ENCODE measurements around the gene MSRB3.
"Not testable (repeated sequence)": the region's sequence is repeated elsewhere in the genome, so short reads cannot be mapped to it uniquely, and the experiment has no call there.

The MSRB3 gene

DNA sequence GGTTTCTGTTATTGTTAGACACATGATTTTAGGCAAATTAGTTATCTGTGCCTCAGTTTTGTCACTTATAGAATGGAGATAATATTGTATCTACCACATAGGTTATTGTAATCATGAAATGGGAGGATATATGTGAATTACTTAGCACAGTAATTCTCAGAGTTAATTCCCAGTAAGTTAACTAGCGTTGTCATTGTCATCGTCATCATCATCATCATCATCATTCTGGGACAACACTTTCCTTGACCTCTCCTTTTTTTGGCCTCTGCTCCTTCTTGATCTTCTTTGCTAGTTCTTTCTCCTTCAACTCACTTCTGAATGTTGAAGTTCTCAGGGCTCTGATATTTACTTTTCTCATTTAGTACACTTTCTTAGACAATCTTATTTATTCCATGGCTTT, 13.8 kb downstream of the MSRB3 start:
- no peak for DNase-seq

DNA sequence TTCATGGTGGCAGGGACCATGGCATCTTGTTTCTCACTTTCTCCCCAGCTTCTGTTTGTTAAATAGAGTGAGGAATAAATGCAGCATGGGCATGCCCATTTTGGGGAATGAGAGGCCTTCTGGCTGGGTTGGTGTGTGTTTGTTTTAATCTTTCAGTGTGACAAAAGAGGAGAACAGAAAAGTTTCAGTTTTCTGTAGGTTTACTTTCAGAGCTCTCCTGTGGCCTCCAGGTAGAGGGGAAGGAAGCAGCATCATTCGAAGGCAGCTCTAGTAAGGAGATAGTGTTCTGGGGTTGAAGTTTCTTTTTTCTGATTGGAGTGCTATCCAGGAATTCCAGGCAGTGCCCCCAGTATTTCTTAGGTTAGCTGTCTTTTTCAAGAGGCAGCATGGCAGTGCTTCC, 15.3 kb downstream of the MSRB3 start:
- no peak for DNase-seq

GRCh38 chr12:65294641-65295262, 16.3 kb downstream of the MSRB3 start:
- DNase-seq, result no peak

DNA sequence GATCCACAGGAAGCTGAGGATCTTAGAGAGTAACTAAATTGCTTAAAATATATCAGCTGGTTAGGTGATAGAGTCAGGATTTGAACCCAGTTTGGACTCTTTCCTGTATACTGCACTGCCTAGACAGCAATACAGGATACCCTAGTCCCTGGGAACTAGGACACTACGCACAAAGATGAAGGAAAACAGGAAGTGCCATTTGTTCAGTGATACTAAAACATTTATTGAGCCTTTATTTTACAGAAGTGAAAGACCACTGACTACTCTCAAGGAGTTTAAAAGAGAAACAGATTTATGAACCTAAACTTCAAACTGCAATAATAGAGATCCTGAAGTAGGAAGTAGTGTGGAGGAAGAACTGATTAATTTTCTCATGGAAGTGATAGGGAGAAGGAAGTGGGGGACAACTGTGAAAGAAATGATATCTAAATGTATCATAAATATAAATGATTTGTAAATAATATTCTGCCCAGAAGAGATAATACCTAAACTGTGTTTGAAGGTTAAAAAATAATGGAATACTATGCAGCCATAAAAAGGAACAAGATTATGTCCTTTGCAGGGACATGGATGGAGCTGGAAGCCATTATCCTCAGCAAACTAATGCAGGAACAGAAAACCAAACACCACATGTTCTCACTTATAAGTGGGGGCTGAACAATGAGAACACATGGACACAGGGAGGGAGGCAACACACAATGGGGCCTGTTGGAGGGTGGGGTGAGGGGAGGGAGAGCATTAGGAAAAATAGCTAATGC, 18.2 kb downstream of the MSRB3 start:
- DNase-seq, result no peak

DNA sequence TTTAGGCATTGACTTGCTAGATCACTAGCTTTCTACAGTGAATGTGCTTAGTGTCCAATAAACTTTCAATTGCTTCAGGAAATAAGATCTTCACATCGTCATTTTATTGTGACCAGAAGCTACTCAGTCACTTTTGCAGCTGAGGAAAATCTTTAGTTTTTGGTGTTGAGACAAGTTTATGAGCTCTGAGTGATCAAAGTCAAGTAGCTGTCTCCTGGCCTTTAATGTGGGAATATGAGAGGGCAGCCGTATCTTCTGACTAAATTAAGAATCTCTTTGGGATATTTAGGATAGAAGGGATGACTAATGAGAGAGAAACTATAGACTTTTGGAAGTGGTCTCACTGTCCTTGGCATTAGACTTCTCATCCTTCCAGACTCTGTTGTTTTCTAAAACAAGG, 21.6 kb downstream of the MSRB3 start:
- no peak for DNase-seq

GRCh38 chr12:65300679-65301349, 22.3 kb downstream of the MSRB3 start:
- DNase-seq, result no peak

DNA sequence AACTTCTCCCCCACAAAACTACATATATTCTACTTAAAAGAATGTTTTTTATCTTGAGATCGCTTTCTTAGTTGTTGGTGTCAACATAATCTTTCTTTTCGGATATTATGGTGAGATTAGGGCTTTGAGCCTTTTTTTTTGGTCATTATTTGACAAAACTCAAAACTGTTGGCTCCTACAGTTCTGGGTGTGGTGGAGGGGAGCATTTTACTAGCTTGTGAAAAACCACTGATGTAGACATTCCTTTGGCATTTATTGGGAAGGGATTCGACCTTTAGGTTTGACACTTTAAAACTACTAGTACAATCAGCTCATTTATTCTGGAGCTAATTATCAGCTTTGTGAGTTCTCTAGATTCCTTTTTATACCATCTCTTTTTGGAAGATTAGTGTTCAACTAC, 24.4 kb downstream of the MSRB3 start:
- DNase-seq, result no peak

DNA sequence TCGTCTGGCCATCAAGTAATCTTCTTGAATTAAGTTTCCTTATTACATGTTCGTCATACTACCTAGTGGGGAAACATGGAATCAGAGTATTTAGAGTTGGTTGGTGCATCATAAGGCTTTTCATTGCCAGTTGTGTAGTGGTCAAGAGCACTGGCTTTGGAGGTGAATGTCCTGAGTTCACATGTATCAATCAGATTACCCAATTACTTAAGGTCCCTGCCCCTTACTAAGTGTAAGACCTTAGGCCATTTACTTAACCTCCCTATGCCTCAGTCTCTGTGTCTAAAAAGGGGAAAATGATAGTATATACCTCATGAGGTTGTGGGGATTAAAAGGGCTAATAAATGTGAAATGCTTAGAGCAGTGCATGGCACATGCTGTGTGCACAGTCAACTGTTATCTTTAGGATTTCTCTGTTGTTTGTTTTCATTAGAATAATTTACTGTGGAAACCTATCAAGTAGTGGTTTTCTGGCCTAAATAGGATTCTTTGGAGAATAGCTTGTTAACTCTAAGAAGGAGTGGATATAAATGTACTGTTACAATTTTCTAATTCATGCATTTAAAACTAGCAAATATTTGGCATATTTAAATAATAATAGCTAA, 27.0 kb downstream of the MSRB3 start:
- DNase-seq, result no peak

GRCh38 chr12:65306366-65307168, 28.1 kb downstream of the MSRB3 start:
- DNase-seq, result no peak

GRCh38 chr12:65307169-65307501, 28.7 kb downstream of the MSRB3 start:
- DNase-seq, result no peak

GRCh38 chr12:65308006-65308405, 29.5 kb downstream of the MSRB3 start:
- DNase-seq, result no peak

DNA sequence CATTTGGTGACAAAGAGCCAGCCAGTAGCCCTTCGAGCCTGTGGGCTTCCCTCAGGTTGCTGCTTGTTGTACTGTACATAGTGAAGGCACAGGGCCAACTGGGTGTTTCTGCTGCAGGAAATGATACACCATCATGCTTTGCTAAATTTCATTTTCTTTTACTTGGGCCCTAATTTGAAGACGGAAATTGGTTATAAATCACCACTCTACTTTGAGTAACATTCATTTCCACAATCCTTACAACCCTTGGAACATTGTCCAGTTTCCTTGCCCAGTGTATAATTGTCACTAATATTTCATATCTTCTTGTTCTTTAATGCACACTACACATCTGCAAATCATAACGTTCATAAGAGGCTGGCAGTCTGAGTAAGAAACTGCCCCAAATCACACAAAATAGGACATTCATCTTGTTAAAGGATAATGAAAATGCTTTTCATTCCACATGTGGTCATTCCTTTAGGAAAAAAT, 30.2 kb downstream of the MSRB3 start:
- no peak for DNase-seq

GRCh38 chr12:65311260-65311659, 32.8 kb downstream of the MSRB3 start:
- no peak for DNase-seq

DNA sequence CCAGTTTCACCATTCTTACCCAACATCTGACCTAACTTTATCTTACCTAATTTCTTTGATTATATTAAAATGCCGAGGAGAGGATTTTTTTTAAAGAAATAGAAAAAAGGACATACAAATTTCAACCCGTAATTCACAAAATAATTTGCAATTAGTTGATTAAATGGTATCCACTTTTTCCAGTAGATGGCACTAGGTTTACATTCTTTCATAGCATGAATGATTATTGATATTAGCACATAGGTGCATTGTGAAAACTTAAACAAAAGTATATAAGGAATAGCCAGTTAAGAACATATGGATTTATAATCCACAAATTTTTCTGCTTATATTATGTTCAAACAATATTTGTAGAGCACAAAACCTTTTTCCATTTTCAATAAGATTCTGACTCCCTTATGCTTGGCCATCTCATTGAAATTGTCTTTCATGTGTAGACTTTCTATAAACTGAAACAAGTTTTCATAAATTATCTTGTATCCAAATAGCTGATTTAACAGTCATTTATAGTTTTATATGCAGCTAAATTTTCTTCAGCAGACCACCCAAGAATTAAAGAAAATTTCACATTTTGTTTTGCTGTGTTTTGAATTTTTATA, 35.3 kb downstream of the MSRB3 start:
- DNase-seq, result no peak

- not testable (repeated sequence) for DNase-seq
These were observed 36.8 kb downstream of the MSRB3 start for GRCh38 chr12:65315238-65315637.

DNA sequence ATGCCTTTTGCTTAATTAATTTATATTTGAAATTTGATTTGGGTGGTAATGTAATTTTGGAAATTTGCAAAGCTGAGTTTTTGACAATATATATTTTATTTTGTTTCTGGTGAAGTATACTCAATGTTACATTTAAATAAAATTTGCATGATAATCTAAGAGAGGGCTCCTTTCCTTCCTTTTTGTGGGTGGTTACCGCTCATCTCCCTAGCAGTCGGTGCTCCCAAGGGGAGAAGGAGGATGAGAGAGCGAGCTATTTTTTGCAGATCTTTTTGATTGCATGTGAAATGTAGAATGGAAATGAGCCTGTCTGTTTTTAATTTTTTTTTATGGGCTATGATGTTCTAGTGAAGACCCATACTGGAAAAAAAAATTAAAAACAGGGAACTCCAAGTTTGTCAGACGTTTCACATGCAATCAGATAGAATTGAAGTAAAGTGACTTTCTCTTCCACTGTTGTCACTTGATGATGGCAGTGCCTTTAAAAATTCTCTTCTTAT, 39.8 kb downstream of the MSRB3 start:
- no peak for DNase-seq

- DNase-seq, result no peak
These were observed 41.3 kb downstream of the MSRB3 start for GRCh38 chr12:65319688-65320200.

DNA sequence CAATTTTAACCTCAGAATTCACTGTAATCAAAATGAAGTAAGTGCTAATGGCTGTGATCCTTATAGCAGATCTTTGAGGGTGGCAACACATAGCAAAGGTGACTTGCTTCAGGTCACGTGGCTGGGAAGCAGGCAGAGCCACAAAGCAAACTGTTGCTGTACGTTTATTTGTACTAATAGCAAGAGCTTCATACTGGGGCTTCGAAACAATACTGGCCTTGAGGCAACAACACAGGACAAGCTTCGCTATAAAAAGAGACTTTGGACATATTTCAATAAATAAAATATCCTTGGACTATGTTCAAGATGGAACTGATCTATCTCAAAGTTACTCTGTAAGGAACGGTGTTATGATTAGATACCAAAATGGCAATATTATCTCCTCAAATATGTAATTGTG, 44.6 kb downstream of the MSRB3 start:
- no peak for DNase-seq

DNA sequence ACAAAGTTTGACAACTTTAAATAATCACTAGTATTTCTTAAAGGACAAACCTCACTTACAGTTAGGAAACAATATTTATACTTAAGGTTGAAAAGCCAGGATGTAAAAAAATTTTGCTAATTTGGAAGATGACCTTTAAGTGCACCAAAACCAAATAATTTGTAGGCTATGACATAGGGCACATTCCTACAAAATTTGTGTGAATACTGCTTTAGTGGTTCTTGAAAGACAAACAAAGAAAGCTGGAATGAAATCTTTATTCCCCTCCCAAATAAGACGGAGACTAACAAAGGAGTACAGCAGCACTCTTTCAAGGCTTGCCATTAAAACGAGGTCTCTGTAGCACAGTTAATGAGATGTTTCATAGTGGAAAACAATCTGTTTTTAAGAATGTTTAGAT, 45.6 kb downstream of the MSRB3 start:
- DNase-seq, result no peak

DNA sequence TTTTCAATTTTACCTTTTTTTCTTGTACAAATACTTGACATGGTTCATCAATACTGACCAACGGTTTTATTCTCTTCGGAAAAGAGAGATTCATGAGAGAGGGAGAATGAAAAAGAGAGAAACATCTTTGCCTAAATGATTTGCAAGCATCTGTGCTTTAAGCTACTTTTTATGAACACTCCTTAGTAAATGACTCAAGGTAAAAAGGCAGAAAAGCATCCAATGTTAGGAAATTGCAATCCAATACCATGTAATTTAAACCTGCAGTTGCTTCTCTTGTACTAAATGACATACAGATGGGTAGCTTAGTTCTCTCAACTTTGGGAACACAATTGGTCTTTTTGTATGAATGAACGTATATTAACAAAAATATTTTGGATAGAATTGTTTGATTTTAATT, 46.1 kb downstream of the MSRB3 start:
- no peak for DNase-seq

DNA sequence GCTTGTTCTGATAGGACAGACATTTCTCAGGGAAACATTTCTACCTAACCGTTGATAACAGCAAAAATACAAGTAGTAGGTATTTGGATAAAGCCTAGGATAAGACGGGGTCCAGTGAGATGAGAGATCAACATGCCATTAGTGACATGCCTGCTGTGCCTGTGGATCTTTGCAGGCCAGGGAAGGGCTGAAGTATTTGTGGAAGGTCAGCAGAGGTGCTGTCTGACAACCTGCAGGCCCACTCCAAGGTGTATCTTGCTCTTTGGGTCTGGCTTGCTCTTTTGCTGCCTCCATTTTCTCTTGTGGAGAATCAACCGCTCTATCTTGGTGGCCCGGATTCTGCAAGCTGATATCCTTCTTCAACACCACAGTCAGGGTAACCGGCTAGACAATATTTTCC, 46.7 kb downstream of the MSRB3 start:
- no peak for DNase-seq

GRCh38 chr12:65326616-65327015, 48.1 kb downstream of the MSRB3 start:
- no peak for DNase-seq

Data from SHP77 treated with DMSO at 0.1 percent for 48 hours (cell line).